Measurements from ENCODE around the gene TRPM2.
"Not testable (repeated sequence)": the region's sequence is repeated elsewhere in the genome, so short reads cannot be mapped to it uniquely, and the experiment has no call there.

Gene TRPM2

DNA sequence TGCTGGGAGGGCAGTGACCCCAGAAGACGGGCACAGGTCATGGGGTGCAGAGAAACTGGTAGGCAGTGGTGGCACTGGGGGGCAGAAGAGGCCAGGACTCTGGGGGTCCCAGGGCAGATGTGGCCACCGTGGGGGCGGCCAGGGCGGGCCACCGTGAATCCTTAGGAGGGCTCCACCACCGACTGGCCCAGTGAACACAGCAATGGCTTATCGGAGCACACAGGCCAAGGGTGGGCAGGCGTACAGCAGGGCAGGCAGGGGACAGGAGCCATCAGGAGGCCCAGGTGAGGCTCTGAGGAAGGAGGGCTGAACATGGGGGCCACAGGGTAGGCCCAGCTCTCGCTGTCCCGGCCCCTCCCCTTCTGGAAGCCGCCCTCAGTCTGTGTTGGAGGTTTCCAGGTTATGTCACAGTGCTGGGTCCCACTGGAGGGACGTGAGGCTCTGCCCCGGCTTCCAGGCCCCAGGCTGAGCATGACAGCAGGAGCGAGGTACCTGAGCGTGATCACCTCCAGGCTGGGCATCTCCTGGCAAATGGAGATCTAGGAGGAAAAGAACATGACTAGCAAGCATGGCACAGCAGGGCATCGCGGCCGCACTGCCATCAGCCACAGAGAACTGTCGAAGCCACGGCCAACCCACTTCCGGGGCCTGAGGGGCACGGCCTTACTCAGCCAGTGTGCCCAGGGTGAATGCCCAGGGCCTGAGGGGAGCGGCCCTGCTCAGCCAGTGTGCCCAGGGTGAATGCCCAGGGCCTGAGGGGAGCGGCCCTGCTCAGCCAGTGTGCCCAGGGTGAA, 18.0 kb upstream of the TRPM2 start:
- DNase-seq: no peak

DNA sequence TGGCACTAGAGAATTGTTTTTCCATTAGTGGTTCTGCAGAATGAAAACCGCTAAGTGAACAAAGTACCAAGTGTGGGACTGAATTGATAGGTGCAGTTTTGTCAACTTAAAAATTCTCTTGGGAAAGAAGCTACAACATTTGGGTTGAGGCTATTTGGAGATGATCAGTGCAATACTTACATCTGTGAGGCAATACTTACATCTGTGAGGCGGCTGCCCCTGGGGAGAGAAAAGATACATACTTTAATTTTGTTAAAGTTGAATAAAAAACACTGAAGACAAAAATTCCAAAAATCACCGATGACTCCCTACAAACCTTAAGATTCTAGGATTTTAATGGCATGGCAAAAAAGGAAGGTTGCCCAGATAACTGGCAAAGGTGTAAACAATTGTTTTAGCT, 16.0 kb upstream of the TRPM2 start:
- no peak for DNase-seq

- DNase-seq: peak; percentile 44
Observed at GRCh38 chr21:44337941-44338895, 15.2 kb upstream of the TRPM2 start.

GRCh38 chr21:44338971-44339910, 14.2 kb upstream of the TRPM2 start, which contains the start of gene CFAP410:
Gene CFAP410, minus strand, starts transcription at chr21:44339390. Its CDS starts 196 bp downstream, at chr21:44339194.
- peak; percentile 96 for DNase-seq

DNA sequence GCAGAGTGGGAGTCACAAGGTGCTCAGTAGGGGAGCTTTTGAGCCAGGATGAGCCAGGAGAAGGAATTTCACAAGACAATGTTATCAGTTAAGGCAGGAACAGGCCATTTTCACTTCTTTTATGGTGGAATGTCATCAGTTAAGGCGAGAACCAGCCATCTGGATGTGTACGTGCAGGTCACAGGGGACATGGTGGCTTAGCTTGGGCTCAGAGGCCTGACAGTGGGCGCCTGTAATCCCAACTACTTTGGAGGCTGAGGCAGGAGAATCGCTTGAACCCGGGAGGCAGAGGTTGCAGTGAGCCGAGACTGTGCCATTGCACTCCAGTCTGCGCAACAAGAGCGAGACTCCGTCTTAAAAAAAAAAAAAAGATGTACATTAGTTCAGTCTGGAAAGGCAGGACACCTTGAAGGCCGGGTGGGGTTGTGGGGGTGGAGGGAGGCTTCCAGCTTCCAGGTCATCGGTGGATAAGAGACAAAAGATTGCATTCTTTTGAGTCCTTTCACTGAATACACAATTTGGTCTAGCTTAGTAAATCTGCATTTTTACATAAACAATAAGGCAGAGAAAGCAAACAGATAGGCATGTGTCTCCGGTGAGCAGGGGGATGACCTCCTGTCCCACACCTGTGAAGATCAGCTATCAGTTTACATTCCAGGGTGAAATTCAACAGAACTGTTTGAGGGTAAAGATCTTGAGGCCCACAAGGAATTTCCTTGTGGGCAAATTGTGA, 11.5 kb upstream of the TRPM2 start:
- DNase-seq: not testable (repeated sequence)

DNA sequence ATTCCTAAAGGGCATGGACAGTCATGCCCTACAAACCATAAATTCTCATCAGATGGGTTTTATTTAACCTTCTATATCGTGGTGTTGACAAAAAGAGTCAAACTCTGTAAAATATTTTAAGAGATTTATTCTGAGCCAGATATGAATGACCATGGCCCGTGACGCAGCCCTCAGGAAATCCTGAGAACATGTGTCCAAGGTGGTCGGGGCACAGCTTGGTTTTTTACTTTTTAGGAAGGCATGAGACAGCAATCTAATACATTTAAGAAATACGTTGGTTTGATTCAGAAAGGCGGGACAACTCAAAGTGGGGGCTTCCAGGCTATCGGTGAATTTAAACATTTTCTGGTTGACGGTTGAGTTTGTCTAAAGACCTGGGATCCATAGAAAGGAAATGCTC, 10.4 kb upstream of the TRPM2 start:
- not testable (repeated sequence) for DNase-seq

GRCh38 chr21:44344541-44345183, 8.8 kb upstream of the TRPM2 start:
- DNase-seq: no peak

DNA sequence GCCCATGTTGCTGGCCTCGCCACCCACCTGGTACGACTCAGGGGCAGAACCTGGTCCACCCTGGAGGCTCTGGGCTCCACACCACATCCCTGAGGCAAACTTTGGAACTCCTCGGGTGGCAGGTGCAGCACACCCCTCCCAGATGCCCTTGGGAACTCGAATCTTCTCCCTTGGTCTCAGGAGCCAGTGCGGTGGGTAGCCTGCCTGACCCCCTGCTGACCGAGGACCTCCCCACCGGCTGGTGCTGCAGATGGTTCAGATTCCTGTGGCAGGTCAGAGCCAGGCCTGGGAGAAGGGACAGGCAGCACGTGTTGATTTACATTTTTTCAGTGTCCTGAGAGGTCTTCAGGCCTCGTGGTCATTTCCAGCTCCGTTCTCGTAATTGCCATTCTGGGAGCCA, 7.9 kb upstream of the TRPM2 start:
- DNase-seq: no peak

DNA sequence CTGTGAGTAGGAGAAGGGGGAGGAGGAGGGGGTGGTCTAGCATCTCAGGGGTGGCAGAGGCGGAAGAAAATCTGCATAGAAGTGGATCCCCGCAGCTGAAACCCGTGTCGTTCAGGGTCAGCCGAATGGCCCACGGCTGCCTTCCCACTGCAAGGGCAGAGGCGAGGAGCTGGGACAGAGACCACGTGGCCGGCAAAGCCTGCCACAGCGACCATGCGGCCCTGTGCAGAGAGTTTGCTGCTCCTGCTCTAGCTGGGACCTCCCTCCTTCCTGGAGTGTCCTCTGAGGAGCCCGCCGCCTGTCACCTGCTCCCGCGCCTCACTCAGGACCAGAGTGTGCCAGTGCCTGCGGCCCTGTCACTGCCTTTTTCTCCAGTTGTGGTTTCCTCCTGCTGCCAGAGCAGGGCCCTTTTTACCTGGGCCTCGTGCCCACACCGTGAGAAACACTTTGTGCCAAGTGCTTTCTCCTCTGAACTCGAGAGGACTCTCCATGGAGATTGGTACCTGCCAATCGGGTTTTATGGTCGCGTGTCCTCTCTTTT, 5.4 kb upstream of the TRPM2 start:
- no peak for DNase-seq

DNA sequence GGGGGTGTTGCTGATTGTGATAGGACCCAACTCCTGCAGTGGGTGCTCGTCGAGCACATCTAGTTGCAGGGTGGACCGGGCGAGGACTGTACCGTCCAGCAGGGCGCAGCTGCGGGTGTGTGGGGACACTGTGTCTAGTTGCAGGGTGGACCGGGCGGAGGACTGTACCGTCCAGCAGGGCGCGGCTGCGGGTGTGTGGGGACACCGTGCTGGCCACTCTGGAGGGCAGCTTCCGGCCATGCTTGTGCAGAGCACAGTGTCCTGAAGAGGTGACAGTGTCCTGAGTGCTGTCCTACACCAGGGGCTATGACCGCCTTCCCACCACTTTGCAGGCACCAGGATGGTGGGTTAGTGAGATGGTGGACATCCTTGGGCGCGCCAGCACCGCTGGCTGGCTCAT, 4.6 kb upstream of the TRPM2 start:
- no peak for DNase-seq

DNA sequence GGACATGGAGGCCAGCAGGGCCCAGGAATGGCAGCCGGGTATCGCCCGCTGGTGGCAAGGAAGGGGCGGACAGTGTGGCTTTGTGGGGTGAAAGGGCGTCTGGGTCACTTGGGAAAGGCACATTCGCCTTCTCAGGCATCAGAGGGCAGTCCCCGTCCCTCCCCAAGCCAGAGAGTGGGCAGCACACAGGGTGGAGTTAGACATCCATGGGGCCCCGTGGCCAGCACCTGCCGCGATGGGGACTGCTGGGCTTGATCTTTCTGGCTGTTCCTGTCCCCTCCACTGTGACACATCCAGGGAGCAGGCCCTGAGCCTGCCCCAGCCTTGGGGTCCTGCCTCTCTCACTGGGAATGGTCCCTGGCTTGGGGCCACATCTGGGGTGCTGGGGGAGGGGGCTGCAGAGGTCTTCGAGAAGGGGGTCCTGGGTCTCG, 4.0 kb upstream of the TRPM2 start:
- no peak for DNase-seq

GRCh38 chr21:44349847-44350772, 3.3 kb upstream of the TRPM2 start:
- no peak for DNase-seq

DNA sequence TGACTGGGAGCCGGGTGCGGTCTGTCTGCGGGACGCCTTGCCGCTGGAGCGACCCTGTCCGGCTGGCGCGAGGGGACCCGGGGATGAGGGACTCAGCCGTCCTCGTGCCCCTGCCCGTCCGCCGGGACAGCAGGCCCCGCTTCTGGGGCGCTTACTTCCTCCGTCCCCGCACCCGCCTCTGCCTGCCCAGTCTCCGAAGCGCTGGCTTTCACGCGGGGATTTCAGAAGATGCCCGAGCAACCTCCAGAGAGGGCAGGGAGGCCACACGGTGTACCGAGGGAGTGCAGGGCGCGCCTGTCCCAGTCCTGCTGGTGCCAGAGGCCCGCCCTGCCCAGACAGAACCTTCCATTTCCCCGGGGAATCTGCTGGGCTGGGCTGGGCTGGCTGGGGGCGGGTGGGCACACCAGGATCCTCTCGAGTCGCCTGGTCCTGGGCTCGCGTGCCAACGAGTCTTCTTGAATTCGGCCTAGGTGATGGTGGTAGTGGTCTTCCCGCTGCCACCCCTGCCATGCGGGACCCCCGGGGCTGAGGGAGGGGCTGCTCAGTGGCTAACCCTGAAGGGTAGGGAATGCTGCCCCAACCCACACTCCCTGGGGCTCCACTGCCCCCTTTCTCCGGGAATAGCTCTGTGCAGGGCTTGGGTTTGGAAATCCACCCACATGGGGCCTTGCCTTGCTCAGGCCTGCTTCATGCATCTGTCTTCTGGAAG, 2.5 kb upstream of the TRPM2 start:
- no peak for DNase-seq

GRCh38 chr21:44351535-44352252, 1.7 kb upstream of the TRPM2 start:
- no peak for DNase-seq

- DNase-seq: no peak
Observed at GRCh38 chr21:44352253-44352860, 1.1 kb upstream of the TRPM2 start.

- no peak for DNase-seq
Observed at GRCh38 chr21:44354001-44354405, 582 bp downstream of the TRPM2 start.

DNA sequence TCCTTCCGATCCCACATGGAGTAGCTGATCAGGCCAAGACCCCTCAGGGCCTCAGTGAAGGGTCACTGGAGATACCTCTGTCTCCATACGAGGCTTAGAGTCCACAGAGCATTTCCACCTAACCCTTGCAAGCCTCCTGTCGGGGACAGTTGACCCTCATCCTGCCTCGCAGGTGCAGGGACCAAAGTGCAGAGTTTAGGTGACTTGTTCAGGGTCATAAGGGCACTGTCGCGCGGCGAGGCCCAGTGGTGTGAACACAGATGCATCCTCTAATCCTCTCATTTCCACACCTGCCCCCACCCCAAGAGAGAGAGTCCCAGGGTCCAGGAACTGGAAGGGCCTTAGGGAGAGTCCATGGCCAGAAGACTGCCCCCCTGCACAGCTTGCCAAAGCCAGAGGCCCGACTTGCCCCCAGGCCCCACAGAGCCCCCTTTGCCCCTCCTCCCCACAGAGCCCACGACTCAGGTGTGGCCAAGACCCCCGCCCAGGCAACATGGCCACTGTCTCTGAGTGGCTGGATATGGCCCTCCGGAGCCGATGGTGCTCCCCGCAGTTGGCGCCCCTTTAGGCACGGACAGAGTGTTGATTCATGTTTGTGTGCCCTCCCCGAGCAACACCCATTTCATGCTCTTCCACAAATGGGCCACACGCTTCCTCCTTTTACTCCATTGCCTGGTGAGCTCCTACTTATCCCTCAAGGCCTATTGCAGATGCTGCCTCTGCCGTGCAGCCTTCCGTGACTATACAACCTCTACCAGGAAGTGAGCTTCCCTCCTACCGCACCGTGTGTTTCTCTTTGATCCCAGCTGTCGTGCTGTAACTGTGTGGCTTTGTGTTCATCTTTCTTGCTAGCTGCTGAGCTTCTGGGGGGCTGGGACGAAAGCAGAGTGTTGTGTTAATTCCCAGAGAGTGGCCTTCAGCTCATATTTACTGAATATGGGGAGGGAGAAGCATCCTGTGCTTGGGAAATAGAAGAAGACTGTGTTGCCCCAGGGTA, 1.7 kb downstream of the TRPM2 start:
- peak; percentile 33 for DNase-seq

Measured in activated CD4-positive, alpha-beta T cell treated with anti-CD3 and anti-CD28 coated beads for 48 hours (primary cell).